Fibroblast of the conjunctiva (primary cell): Measurements from ENCODE around the gene JMJD8.

ENCODE experiments used
- DNase-seq: peaks from one replicate; pipeline ENCODE4 v3.0.0-alpha.2; 2010; ENCODE audit warnings: low read depth

The JMJD8 gene

DNA sequence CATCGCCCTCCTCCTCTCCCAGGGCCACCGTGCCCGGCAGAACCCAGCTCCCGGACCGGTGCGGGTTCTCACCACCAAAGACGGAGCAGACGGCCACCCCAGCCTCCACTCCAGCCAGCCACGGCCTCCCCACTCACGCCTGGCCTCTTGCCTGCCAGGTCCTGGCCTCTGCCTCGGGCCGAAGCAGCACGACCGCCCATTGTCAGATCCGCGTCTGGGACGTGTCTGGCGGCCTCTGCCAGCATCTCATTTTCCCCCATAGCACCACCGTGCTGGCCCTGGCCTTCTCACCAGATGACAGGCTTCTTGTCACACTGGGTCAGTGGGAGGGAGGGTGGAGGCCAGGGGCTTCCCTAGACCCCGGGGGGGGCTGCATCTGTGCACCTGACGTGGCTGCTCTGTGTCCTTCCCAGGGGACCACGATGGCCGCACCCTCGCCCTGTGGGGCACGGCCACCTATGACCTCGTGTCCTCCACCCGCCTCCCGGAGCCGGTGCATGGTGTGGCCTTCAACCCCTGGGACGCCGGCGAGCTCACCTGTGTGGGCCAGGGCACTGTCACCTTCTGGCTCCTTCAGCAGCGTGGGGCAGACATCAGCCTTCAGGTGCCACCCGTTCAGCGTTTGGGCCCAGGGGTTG, 22.8 kb downstream of the JMJD8 start:
- DNase-seq: no peak

DNA sequence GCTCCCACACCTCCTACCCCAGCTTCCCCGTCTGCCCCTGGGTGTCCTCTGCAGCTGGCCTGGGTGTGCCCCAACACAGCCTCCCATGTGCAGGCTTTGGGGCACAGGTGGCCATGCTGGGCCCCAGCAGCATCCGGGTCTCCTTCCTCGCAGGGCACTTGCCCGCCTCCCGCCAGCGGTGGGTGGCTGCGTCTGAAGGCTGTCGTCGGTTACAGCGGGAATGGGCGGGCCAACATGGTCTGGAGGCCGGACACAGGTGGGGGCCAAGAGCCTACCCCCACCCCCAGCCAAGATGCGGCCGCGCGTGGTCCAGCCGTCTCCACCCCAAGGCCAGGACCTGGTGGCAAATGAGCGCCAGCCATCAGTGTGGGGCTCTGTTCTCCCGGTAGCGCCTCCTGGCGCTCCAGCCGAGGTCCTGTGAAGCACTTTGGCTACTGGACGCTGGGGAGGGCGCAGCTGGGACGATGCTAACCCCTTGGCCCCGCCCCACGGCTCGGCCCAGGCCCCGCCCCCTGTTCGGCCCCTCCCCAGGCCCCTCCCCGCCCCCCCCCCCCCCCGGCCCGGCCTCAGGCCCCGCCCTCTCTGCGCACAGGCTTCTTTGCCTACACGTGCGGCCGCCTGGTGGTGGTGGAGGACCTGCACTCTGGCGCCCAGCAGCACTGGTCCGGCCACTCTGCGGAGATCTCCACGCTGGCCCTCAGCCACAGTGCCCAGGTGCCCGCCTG, 23.5 kb downstream of the JMJD8 start:
- peak; percentile 81 for DNase-seq

DNA sequence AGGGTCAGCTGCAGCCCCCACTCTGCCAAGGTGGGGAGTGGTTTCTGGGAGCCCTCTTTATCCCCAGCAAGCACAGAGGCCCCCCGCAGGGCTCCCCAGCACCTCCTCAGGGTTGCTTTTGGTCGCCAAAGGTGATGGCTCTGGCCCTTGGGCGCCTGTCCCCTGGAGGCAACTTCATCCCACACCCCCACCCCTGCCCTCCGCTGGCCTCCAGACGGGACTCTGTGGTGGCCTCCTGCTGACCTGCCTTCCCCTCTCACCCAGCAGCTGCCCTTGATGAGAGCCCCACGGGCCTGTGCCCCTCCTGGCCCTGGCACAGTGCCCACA, 24.0 kb downstream of the JMJD8 start:
- no peak for DNase-seq

DNA sequence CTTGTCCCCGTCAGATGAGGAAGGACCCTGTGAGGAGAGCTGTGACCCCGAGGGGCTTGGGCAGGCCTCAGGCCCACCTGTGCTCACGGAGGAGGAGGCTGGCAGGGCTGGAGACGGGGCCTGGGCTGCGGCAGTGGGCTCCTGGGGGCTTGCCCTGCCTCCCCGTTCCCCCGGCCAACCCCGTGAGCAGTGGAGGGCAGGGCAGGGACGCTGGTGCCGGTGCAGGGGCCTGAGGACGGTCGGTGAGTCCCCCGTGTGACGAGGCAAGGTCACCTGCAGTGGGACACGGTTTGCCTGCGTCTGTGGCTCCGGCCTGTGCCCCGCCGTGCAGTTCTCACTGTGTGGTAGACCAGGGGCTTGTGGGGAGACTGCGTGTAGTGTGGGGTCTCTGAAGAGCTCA, 24.5 kb downstream of the JMJD8 start:
- no peak for DNase-seq

DNA sequence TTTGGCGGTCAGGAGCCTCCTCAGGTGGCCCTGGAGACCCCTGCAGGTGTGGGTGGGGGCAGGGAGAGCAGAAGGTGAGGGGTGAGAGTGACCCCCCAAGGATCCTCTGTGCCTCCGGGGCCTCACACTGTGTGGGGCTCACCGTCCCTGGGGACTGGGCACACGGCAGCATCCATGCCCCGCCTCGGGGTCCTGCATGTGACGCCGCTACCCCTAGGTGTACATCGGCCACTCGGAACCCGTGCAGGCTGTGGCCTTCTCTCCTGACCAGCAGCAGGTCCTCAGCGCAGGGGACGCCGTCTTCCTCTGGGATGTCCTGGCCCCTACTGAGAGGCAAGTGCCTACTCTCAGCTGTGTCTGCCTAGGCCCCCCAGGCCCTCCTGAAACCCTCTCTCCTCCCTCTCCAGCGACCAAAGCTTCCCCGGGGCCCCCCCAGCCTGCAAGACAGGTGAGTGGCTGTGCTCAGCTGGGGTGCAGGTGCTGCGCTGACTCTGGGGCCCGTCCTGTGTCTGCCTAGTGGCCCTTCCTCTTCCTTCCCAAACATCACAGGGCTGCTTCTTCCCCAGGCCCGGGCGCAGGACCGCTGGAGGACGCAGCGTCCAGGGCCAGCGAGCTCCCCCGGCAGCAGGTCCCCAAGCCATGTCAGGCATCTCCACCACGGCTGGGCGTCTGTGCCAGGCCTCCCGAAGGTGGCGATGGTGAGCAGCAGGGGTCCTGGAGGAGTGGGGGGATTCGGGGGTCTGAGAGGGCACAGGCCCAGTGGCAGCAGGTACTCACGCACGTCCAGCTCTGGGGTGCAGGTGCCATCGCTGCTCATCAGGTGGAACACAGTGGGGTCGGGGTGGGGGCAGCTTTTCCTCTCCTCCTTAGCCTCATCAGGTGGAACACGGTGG, 25.2 kb downstream of the JMJD8 start:
- DNase-seq: no peak

DNA sequence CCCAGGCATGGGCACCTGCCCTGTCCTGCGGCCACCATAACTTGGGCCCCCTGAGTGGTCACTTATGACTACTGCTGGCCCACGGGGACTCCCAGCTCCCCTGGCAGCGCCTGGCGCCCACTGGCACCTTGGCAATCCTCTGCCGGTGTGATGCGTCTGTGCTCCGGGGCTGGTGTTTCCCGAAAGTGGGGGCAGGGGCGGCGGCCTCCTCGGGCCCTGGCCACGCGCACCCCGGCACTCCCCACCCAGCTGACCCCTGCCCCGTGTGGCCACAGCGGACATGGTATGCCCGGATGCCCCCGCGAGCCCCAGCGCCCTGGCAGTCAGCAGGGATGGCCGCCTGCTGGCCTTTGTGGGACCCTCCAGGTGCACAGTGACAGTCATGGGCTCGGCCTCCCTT, 26.6 kb downstream of the JMJD8 start:
- no peak for DNase-seq

DNA sequence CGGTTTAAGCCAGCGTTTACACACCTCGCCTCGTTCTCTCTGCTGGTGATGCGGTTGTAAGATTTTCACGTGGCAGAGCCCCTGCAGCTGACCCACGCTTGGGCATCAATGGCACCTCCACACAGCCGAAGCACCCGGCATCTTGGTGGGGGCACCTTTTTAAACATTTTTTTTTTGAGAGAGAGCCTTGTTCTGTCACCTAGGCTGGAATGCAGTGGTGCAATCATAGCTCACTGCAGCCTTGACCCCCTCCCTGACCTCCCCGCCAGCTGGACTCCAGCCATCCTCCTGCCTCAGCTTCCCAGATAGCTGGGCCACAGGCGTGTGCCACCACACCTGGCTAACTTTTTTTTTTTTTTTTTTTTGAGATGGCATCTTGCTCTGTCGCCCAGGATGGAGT, 30.1 kb downstream of the JMJD8 start:
- DNase-seq: no peak

DNA sequence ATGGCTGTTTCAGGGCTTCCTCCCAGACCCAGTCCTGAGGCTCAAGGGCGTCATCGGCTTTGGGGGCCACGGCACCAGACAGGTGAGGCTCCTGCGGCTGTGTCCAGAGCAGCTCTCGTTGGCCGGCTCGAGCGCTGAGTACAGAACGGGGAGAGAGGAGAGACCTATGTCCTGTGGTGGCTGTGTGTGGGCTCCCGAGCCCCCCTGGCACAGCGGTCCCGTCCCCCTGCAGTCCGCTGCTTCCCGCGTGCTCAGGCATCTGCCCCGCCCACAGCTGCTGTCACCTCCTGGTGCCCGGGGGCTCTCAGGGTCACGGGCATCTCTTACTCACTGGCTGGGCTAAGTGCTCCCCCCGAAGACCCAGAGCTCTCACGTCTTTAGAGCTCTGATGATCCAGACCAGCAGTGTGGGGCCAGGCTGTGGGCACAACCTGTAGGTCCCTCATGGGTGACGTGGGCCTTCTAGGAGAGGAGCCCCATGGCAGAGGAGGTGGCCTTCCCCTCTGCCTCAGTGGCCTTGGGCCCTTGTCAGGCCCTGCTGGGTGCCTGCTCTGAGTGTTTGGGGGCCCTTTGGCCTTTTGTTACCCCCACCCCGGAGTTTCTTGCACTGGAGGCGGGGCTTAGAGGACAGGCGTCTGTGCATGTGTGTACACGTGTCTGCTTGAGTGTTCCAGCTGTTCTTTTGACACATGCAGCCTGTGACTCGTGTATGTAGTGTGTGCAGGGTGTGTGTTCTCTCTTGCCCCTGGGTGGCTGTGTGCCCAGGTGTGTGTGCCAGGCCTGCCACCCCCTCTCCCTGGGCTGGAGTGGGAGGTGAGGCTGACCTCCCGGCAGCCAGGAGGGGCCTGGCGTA, 31.5 kb downstream of the JMJD8 start:
- DNase-seq: no peak

DNA sequence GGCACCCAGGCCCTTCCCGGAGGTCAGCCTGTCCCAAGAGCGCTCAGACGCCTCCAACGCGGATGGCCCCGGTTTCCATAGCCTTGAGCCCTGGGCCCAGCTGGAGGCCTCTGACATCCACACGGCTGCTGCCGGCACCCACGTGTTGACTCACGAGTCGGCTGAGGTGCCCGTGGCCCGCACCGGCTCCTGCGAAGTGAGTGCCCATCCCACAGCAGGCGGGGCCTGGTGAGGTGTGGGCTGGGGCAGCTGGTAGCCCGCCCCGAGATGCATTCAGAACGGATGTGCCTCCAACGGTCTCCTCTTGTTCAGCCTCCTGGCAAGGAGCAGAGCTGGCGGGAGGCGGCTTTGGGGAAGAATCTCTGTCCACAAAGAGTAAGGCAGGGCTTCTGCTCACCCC, 32.3 kb downstream of the JMJD8 start:
- no peak for DNase-seq

DNA sequence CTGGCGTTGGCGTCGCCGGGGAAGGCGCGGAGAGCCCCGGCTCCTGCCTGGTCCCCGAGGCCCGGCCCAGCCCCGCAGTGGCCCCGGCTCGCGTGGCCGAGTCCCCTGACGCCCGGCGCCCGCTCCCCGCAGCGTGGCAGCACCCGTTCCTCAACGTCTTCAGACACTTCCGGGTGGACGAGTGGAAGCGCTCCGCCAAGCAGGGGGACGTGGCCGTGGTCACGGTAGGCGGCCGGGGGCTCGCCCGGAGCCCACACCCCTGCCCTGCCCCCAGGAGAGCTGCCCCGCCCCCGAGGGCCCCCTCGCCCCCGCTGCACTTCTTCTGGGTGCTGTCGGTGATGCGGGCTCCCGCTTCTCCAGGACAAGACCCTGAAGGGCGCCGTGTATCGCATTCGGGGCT, 34.5 kb downstream of the JMJD8 start:
- no peak for DNase-seq

DNA sequence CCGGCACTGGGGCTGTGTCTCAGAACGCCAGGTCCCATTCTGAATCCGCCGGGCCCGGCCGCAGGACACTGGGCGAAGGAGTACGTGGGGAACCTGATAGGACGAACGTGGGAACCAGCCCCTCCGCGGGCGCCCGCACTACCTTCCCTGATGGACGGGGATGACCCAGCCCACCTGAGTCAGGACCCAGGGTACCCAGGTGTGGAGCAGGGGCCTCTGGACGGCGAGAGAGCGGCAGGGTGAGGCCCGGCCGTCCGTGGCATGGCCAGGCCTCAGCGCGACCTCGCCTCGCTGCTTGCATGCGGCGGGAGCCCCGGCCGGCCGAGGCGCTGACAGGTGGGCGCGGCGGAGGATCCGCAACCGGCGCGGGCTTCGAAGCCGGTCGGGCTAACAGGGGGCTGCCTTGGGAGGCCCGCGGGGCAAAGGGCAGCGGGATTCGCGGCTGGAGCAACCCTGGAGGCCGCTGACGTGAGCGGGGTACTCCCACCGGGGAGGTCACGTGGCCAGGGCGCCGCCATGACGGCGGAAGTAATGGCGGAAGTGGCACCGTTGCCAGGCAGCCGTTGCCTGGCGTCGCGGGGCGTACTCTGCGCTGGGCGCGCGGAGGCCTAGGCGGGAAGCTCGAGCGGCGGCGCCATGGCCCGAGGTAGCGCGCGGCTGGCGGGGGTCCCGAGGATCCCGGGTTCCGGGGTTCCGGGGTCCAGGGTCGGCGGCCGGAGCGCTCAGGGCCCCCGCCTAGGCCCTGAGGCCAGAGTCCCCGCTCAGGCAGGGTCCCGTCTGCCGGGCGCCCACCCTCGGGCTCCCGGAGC, 35.1 kb downstream of the JMJD8 start, which contains the start of gene WDR90:
TSS of gene WDR90 (plus strand) at position 585 of the 809 bp plus-strand sequence. CDS start at position 637, 52 bp downstream.
- peak; percentile 76 for DNase-seq

DNA sequence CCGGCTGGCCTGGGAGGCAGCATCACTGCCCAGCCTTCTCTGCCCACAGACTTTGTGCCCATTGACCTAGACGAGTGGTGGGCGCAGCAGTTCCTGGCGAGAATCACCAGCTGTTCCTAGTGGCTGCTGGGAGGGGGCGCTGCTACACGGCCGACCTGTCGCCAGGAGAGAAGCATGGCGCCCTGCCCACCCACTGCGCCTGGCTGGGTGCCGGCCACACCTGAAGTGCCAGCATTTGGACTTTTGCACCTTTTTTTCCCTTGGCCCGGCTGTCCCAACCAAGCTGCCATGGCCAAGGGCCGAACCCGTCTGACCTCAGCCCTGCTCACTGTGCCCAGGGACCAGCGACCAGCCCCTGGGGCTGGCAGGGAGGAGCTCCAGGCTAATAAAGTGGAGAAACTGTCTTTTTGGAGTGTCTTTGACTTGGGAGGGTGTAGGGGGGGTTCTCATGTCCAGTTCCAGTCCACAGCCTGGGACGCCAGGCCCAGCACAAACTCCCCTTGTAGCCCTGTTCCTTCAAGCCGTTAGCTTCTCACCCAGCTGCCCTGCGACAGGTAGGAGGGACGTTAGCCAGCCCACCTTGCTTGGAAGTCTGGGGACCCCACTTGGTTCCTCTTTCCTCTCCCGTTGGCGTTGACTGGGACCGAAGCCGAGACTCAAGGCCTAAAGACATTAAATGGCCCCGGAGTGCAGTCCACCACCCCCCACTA, 35.9 kb downstream of the JMJD8 start:
- no peak for DNase-seq

DNA sequence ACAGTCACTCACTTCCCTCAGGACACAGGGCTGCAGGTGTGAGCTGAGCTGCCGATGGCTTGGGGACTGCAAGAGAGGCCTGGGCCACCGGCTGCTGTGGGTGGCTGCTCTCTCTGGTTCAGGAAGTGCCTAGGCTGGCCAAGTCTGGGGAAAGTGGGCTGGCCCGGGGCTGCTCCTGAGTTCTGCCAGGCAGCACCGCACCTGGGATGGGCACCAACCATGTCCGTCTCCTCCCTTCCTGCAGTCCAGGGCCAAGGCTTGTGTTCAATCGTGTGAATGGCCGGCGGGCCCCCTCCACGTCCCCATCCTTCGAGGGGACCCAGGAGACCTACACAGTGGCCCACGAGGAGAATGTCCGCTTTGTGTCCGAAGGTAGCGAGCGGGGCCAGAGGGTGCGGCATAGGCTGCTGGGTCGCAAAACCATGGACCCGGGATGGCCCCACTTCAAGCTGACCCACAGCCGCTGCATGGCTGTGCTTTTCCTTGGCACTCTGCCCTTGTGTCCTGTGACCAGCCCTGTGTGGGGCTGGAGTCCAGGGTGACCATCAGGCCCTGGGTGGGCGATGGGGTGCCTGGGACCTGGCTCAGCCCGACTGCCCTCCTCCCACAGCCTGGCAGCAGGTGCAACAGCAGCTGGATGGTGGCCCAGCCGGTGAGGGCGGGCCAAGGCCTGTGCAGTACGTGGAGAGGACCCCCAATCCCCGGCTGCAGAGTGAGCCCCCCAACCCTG, 36.8 kb downstream of the JMJD8 start:
- DNase-seq: no peak

DNA sequence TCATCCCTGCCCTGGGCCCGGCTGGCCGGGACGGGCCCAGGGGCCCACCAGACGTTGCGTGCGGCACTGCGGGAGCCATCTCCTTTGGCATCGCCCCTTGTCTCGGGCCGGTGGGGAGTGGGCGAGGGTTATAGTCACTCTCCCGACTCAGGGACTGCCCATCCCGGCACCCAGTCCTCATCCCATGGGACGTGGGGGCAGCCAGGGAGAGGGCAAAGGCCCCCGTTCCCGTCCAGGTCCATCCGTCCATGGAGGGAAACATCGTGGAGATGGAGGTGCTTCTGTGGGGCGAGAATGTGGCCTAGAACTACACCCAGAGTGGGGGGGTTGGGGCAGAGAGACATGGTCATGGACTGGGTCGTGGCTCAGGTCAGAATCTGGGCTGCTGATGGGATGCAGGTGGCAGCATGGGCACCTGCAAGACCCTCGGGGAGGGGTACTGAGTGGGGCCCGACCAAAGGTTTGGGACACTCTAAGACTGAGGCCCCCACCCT, 37.4 kb downstream of the JMJD8 start:
- no peak for DNase-seq

DNA sequence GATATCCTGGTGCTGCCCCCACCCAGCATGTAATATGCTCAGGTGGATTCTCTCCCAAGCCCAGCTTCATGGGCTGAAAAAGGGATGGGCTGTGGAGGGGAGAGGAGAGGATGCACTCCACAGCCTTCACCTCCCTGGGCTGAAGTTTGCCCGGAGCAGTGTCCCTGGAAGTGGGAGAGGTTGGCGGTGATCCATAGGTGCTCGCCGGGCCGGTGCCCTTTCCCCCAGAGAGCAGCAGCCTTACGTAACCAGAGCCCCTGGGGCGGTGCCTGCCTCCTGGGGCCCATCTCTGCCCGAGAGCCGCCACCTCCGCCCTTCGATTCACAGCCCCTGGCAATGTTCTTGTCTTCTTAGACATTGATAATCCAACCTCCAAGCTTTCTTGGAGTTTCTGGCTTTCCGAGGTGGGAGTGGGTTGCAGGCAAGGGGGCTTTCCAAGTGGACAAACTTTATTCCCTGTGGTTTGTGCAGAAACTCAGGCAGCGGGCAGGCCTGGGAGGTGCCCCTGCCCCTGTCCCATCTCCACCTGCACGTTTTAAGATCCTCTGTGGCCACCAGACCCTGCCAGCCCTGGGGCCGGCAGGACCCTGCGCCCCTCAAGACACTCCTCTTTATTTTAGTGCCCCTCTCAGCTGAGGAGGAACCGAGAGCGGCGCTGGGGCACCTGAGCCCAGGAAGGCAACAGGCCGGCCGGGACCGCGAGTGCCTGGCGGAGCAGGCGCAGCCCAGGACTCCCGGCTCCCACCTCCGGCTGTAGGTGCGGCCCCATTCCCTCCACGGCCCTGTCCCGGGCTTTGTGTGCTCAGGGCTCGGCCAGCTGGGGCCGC, 38.1 kb downstream of the JMJD8 start:
- DNase-seq: no peak

DNA sequence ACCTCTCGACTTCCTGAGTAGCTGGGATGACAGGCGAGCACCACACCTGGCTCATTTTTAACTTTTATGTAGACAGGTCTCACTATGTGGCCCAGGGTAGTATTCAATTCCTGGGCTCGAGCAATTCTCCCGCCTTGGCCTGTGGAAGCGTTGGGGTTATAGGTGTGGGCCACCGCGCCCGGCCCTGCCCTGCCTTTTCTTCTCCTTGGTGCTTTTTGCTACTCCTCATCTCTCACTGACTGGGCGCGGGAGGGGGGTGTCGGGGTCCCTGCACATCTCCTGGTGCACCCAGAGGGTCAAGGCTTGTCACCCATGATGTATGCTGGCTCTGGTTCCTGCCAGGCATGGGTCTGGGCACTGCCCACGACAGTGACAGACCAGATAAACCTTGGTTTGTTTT, 39.6 kb downstream of the JMJD8 start:
- DNase-seq: no peak

DNA sequence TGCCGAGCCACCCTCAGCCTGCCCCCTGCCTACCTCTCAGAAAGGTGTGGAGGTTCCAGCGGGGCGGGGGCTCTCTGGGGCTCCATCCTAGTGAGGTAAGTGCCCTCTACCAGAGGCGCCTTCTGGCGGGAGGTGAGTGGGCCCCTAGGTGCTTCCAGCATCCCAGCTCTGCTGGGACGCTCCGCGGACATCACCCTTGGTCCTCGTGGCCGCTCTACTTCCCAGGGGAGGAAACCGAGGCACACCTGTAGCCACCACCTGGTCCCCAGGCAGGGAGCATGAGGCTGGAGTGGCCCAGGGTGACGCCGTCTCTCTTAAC, 41.1 kb downstream of the JMJD8 start:
- DNase-seq: no peak

DNA sequence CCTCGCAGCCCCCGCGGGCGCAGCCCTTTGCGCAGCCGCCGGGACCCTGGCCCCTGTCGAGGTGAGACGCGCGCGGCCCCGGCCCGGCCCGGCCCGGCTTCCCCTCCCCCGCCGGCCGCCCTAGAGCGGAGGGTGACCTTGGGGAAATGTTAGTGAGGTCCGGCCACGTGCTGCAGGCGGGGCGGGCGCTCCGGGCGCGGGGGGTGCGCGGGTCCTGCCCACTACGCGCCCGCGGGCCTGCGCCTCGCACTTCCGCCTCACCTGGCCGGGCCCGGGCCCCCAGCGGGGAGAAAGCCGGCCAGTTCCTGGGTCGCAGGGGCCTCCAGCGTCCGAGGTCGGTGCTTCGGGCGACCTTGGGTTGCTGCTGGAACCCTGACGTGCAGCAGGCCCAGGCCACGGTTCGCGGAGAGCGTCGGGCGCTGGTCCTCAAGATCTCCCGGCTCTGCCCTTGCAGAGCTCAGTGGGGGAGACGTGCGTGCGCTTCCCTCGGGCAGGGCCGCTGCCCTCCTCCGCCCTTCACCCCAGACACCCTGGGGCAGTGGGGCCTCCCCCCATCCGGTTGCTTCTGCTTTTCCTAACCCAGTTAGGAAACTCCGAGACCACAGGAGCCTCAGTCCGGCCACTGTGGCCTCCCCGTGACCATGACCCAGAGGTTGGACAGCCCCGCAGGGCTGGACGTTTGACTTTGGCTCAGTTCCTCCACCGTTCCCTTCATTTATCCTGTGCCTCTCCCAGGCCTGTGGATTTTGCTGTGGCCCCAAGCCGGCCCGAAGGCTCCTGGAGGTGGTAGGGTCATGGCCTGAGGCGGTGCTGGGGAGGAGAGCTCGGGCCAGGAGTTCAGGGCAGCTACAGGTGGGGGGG, 41.7 kb downstream of the JMJD8 start:
- DNase-seq: no peak
